Memory B cell (primary cell): ENCODE results near the gene HELZ.
"Not testable (repeated sequence)": the region's sequence is repeated elsewhere in the genome, so short reads cannot be mapped to it uniquely, and the experiment has no call there.

Source experiments
- ATAC-seq: fragments of 150-1000 bp; cut with Tn5 transposase; 2 replicates; pipeline ENCODE4 v1.10.0; 2021; ENCODE audit warnings: low read depth, mild to moderate bottlenecking, moderate library complexity
- DNase-seq, 2 donors: peaks; one replicate each; pipeline ENCODE4 v3.0.0; 2022; ENCODE audit warnings: low spot score in 2 of 2
- H3K27ac Mint-ChIP-seq: one replicate; pipeline ENCODE4 v1.8.0; 2022; ENCODE audit warnings: mild to moderate bottlenecking, moderate library complexity, mixed read lengths
- H3K27me3 Mint-ChIP-seq: one replicate; pipeline ENCODE4 v1.8.0; 2022; ENCODE audit warnings: mixed read lengths
- H3K36me3 Mint-ChIP-seq: one replicate; pipeline ENCODE4 v1.8.0; 2022; ENCODE audit warnings: mild to moderate bottlenecking, mixed read lengths
- H3K4me1 Mint-ChIP-seq: one replicate; pipeline ENCODE4 v1.8.0; 2022; ENCODE audit warnings: mixed read lengths
- H3K4me3 Mint-ChIP-seq: one replicate; pipeline ENCODE4 v1.8.0; 2022; ENCODE audit warnings: mild to moderate bottlenecking, moderate library complexity, mixed read lengths
- H3K9me3 Mint-ChIP-seq: one replicate; pipeline ENCODE4 v1.8.0; 2022; ENCODE audit warnings: mixed read lengths

Gene HELZ

GRCh38 chr17:67111327-67111726, 133.7 kb downstream of the HELZ start:
- Mint-ChIP-seq H3K4me3 (no peak overlapping the region), H3K27me3 (no peaks in the 10 kb centered on the region), H3K36me3 (peaks cover 52% of the 10 kb centered on the region), H3K27ac (no peak overlapping the region), H3K4me1 (no peaks in the 10 kb centered on the region), H3K9me3 (peaks cover 3% of the 10 kb centered on the region)
- DNase-seq (no peak), ATAC-seq (no peak)

- no peak overlapping the region for H3K4me3 Mint-ChIP-seq
- H3K27ac Mint-ChIP-seq: peak overlapping the region; percentile 5
- ATAC-seq: no peak
- DNase-seq: no peak
- H3K27me3 Mint-ChIP-seq: no peaks in the 10 kb centered on the region
- H3K4me1 Mint-ChIP-seq: no peaks in the 10 kb centered on the region
- H3K9me3 Mint-ChIP-seq: no peaks in the 10 kb centered on the region
- H3K36me3 Mint-ChIP-seq: peaks cover 50% of the 10 kb centered on the region
Measured at GRCh38 chr17:67110619-67111018, 134.4 kb downstream of the HELZ start.

GRCh38 chr17:67109111-67109510, 135.9 kb downstream of the HELZ start:
- DNase-seq (no peak), ATAC-seq (no peak)
- no peak overlapping the region for H3K4me3 Mint-ChIP-seq
- no peaks in the 10 kb centered on the region for H3K27me3 Mint-ChIP-seq
- H3K9me3 Mint-ChIP-seq: no peaks in the 10 kb centered on the region
- no peaks in the 10 kb centered on the region for H3K4me1 Mint-ChIP-seq
- peaks cover 55% of the 10 kb centered on the region for H3K36me3 Mint-ChIP-seq
- no peak overlapping the region for H3K27ac Mint-ChIP-seq

DNA sequence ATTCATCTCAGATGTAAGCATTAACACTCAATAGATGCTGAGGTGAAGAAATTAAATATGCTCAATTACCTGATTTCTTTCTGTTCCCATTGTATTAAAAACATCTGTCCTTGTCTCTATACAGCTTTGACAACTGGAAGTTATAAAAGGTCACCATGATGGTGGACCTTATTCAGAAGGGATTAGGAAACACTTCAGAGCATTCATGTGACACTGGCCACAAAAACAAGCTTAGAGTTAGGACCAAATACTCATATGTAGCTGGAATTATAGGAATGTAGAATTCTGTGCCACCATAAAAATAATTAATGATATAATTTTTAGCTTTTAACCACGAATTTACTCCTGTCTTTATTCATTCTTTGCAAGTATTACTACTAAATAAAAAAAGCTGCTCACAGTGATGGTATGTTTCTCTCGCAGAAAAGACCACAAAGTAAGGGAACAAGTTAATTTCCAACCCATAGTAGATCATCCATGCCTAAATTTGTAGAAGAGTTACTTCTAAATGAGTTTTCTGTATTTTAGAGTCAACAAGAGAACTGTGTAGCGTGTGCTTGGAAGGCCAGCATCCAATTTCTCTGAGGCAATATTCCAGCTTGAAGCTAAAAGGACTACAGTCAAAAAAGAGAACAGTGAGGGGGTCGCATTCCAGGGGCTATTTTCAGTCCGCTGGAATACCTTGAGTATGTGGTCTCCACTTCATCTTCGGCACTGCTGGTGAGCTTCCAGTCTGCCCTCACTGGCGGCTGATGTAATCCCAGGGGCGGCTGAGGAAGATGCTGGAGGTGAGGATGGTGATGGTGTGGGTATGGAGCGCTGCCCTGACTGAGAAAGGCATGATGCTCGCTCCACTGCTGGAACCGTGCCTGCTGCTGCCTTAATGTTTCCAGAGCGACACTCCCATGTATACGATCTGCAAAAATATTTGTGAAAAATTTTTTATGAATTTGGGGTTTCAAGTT, 136.9 kb downstream of the HELZ start:
- peaks cover 51% of the 10 kb centered on the region for H3K36me3 Mint-ChIP-seq
- peaks cover 4% of the 10 kb centered on the region for H3K4me1 Mint-ChIP-seq
- DNase-seq (no peak), ATAC-seq (no peak)
- no peak overlapping the region for H3K27ac Mint-ChIP-seq
- no peaks in the 10 kb centered on the region for H3K9me3 Mint-ChIP-seq
- no peak overlapping the region for H3K4me3 Mint-ChIP-seq
- H3K27me3 Mint-ChIP-seq: no peaks in the 10 kb centered on the region

GRCh38 chr17:67107171-67107570, 137.8 kb downstream of the HELZ start:
- Mint-ChIP-seq H3K27ac (no peak overlapping the region), H3K4me3 (no peak overlapping the region), H3K9me3 (no peaks in the 10 kb centered on the region), H3K27me3 (no peaks in the 10 kb centered on the region), H3K4me1 (peaks cover 5% of the 10 kb centered on the region), H3K36me3 (peaks cover 44% of the 10 kb centered on the region)
- ATAC-seq (no peak), DNase-seq (no peak)

DNA sequence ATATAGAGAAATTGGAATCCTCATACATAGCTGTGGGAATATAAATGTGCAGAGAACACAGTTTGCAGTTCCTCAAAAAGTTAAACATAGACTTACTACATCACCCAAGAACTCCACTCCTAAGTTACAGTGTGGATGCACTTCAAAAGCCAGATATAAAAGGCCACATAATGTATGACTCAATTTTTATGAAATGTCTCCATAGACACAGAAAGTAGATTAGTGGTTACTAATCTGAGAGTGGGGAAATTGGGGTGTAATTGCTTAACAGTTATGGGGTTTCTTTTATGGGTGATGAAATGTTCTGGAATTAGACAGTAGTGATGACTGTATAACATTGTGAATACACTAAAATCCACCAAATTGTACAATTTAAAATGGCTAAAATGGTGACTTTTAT, 139.8 kb downstream of the HELZ start:
- no peak for DNase-seq
- Mint-ChIP-seq H3K4me1 (peaks cover 11% of the 10 kb centered on the region), H3K9me3 (no peaks in the 10 kb centered on the region), H3K36me3 (peaks cover 41% of the 10 kb centered on the region), H3K27me3 (no peaks in the 10 kb centered on the region), H3K4me3 (no peak overlapping the region), H3K27ac (no peak overlapping the region)
- ATAC-seq: no peak

DNA sequence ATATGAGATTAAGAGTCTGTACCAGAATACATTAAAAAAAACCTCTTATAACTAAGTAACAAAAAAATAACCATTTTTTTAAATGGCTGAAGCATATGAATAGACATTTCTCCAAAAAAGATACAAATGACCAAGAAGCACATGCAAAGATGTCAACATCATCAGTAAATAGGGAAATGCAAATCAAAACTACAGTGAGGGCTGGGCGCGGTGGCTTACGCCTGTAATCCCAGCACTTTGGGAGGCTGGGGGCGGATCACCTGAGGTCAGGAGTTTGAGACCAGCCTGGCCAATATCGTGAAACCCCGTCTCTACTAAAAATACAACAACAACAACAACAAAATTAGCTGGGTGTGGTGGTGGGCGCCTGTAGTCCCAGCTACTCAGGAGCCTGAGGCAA, 140.4 kb downstream of the HELZ start:
- not testable (repeated sequence) for H3K9me3 Mint-ChIP-seq, ATAC-seq, DNase-seq, H3K27ac Mint-ChIP-seq, H3K4me3 Mint-ChIP-seq, H3K27me3 Mint-ChIP-seq
- Mint-ChIP-seq H3K36me3 (peaks cover 41% of the 10 kb centered on the region), H3K4me1 (peaks cover 11% of the 10 kb centered on the region)

DNA sequence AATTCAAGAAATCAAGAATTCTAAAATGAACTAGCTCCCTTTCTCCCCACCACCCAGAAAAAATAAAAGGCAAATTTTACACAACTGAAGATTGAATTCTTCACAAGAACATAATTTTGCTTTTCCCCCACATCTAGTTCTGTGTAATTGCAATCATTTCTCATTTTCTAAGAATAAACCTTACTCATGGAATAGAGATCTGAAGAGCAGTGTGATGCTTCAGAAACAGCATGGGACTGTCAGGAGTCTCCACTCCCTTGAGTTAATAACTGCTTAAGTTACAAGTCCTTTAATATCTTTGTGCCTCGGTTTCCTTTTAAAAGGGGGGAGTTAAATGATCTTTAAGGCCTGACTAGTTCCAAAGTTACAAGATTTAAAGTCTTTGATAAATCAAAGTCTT, 147.0 kb downstream of the HELZ start:
- Mint-ChIP-seq H3K27ac (no peak overlapping the region), H3K9me3 (no peaks in the 10 kb centered on the region), H3K4me3 (no peak overlapping the region), H3K4me1 (peaks cover 24% of the 10 kb centered on the region), H3K27me3 (no peaks in the 10 kb centered on the region), H3K36me3 (peaks cover 27% of the 10 kb centered on the region)
- no peak for ATAC-seq
- no peak for DNase-seq

- DNase-seq: no peak
- H3K27me3 Mint-ChIP-seq: no peaks in the 10 kb centered on the region
- peaks cover 17% of the 10 kb centered on the region for H3K4me1 Mint-ChIP-seq
- ATAC-seq: no peak
- no peak overlapping the region for H3K4me3 Mint-ChIP-seq
- no peaks in the 10 kb centered on the region for H3K9me3 Mint-ChIP-seq
- H3K27ac Mint-ChIP-seq: peak overlapping the region; percentile 16
- peaks cover 28% of the 10 kb centered on the region for H3K36me3 Mint-ChIP-seq
Measured at GRCh38 chr17:67096609-67097008, 148.4 kb downstream of the HELZ start.

DNA sequence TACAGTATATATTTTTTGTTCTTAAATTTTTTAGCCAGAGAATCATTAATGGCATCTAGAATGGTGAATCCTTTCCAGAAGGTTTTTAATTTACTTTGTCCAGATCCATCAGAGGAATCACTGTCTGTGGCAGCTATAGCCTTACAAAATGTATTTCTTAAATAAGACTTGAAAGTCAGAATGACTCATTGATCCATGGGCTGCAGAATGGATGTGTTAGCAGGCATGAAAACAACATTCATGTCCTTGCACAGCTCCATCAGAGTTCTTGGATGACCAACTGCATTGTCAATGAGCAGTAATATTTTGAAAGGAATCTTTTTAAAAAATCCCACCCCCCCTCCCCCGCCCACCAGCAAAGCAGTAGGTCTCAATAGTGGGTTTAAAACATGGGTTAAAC, 149.2 kb downstream of the HELZ start:
- H3K36me3 Mint-ChIP-seq: peaks cover 27% of the 10 kb centered on the region
- no peaks in the 10 kb centered on the region for H3K27me3 Mint-ChIP-seq
- ATAC-seq (no peak), DNase-seq (no peak)
- peaks cover under 1% of the 10 kb centered on the region for H3K9me3 Mint-ChIP-seq
- H3K27ac Mint-ChIP-seq: no peak overlapping the region
- H3K4me1 Mint-ChIP-seq: peaks cover 16% of the 10 kb centered on the region
- H3K4me3 Mint-ChIP-seq: no peak overlapping the region

- Mint-ChIP-seq H3K36me3 (peaks cover 30% of the 10 kb centered on the region), H3K4me1 (peaks cover 16% of the 10 kb centered on the region)
- not testable (repeated sequence) for ATAC-seq, H3K4me3 Mint-ChIP-seq, H3K9me3 Mint-ChIP-seq, H3K27ac Mint-ChIP-seq, DNase-seq, H3K27me3 Mint-ChIP-seq
Measured at GRCh38 chr17:67095291-67095690, 149.7 kb downstream of the HELZ start.

DNA sequence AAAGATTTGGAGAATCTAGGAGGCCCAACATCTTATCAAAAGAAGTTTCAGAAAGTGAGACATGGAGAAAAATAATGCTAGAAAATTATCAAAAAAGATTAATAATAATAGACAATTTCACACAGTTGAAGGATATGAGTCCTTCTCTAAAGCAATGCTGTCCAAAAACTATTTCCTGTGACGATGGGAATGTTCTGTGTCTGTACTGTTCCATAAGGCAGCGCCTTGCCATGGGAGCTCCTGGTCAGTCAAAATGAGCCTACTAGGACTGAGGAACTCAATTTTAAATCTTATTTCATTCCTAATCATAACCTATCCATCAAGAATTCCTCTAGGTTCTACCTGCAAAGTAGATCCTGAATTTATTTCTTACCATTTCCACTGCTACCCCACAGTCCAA, 151.6 kb downstream of the HELZ start:
- Mint-ChIP-seq H3K36me3 (peaks cover 30% of the 10 kb centered on the region), H3K9me3 (peaks cover 2% of the 10 kb centered on the region), H3K27me3 (no peaks in the 10 kb centered on the region), H3K4me1 (peaks cover 16% of the 10 kb centered on the region), H3K27ac (no peak overlapping the region), H3K4me3 (no peak overlapping the region)
- ATAC-seq (no peak), DNase-seq (no peak)

DNA sequence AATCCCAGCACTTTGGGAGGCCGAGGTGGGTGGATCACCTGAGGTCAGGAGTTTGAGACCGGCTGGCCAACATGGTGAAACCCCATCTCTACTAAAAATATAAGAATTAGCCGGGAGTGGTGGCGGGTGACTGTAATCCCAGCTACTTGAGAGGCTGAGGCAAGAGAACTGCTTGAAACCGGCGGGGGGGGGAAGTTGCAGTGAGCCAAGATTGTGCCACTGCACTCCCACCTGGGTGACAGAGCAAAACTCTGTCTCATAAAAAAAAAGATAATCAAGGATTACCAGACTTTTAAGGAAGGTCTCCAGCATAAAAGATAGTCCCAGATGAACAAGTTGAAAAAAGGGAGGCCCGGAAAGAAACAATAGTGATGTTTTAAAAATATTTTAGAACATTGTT, 152.3 kb downstream of the HELZ start:
- not testable (repeated sequence) for H3K9me3 Mint-ChIP-seq, H3K4me3 Mint-ChIP-seq, DNase-seq, ATAC-seq, H3K27ac Mint-ChIP-seq, H3K27me3 Mint-ChIP-seq
- Mint-ChIP-seq H3K36me3 (peaks cover 34% of the 10 kb centered on the region), H3K4me1 (peaks cover 16% of the 10 kb centered on the region)

DNA sequence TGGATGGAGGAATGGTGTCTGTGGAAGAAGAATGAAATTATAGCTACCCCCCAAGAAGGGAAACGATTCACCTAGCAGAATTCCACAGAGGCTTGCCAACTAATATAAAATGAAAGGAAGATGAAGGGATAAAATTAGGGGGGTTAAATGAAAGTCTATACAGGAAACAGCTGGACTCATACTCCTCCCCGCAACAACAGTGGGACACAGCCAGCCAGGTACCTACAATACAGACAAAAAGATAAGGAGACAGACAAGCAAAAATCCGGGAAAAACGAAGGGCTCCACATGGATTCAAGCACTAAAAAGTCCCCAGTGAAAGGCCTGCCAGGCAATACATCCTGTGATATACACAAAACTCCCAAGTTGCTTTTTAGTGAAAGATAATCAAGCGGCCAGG, 152.7 kb downstream of the HELZ start:
- Mint-ChIP-seq H3K4me1 (peaks cover 16% of the 10 kb centered on the region), H3K9me3 (peaks cover 2% of the 10 kb centered on the region), H3K36me3 (peaks cover 34% of the 10 kb centered on the region), H3K4me3 (no peak overlapping the region), H3K27ac (no peak overlapping the region), H3K27me3 (no peaks in the 10 kb centered on the region)
- ATAC-seq (no peak), DNase-seq (no peak)

- Mint-ChIP-seq H3K4me1 (peaks cover 7% of the 10 kb centered on the region), H3K4me3 (no peak overlapping the region), H3K36me3 (peaks cover 32% of the 10 kb centered on the region), H3K9me3 (peaks cover 2% of the 10 kb centered on the region), H3K27ac (no peak overlapping the region), H3K27me3 (no peaks in the 10 kb centered on the region)
- DNase-seq (no peak), ATAC-seq (no peak)
Measured at GRCh38 chr17:67090341-67090740, 154.7 kb downstream of the HELZ start.
